Measurements from ENCODE around the gene ARPC5L. TPM values are rescaled to one million over a fixed set of nuclear protein-coding genes. Genes with fewer than 3 reads are reported as not detected.
A peak's percentile ranks its signal among the peaks of the same experiment; 100 is the strongest.

ARPC5L gene
- total and polyA plus RNA-seq, 4 donors = 27.6 to 64.6 (median 47.7) TPM

- Histone ChIP-seq H3K27me3 (ENCODE audit: control insufficient read depth in 3 of 3, insufficient read depth in 3 of 3, low read length in 2 of 3) (no peaks in the 10 kb centered on the region), H3K36me3 (ENCODE audit: control insufficient read depth in 4 of 4, insufficient read depth in 4 of 4, low read length in 4 of 4) (peaks cover 16 to 37% (median 32%) of the 10 kb centered on the region in 4 donors), H3K4me3 (no peak overlapping the region), H3K9ac (ENCODE audit: insufficient read depth in 1 of 2, low read length in 2 of 2) (no peak overlapping the region), H3K9me3 (ENCODE audit: control insufficient read depth in 4 of 4, insufficient read depth in 3 of 4, low read length in 3 of 4) (no peaks in the 10 kb centered on the region), H3K4me1 (ENCODE audit: control insufficient read depth in 5 of 5, insufficient read depth in 5 of 5, low read length in 5 of 5) (no peaks in the 10 kb centered on the region), H3K27ac (ENCODE audit: low read depth in 1 of 2, low read length in 1 of 2) (no peak overlapping the region)
- ATAC-seq (ENCODE audit: insufficient read depth, low FRiP score) (no peak), DNase-seq (no peak)
- 93% methylated on average over 6 of the region's 6 CpGs for WGBS, 2 donors
- TF ChIP-seq CTCF (IDR thresholded peaks at IDR 0.05; ENCODE audit: control extremely low read depth, extremely low read depth) = no peak
Measured at GRCh38 chr9:124897570-124898460, 35.9 kb downstream of the ARPC5L start.

GRCh38 chr9:124899845-124900244, 37.9 kb downstream of the ARPC5L start:
- DNase-seq = no peak
- WGBS, 2 donors = 89 to 92% methylated on average over 9 of the region's 9 CpGs
- no peak overlapping the region for H3K27ac ChIP-seq (ENCODE audit: low read depth in 1 of 2, low read length in 1 of 2)
- TF ChIP-seq CTCF (IDR thresholded peaks at IDR 0.05; ENCODE audit: control extremely low read depth, extremely low read depth) = no peak
- H3K4me1 ChIP-seq (ENCODE audit: control insufficient read depth in 5 of 5, insufficient read depth in 5 of 5, low read length in 5 of 5) = no peaks in the 10 kb centered on the region
- H3K36me3 ChIP-seq (ENCODE audit: control insufficient read depth in 4 of 4, insufficient read depth in 4 of 4, low read length in 4 of 4) = peaks cover 15 to 29% (median 22%) of the 10 kb centered on the region in 4 donors
- H3K9ac ChIP-seq (ENCODE audit: insufficient read depth in 1 of 2, low read length in 2 of 2) = no peak overlapping the region
- H3K27me3 ChIP-seq (ENCODE audit: control insufficient read depth in 3 of 3, insufficient read depth in 3 of 3, low read length in 2 of 3) = no peaks in the 10 kb centered on the region
- ATAC-seq (ENCODE audit: insufficient read depth, low FRiP score) = no peak
- H3K4me3 ChIP-seq = no peak overlapping the region
- H3K9me3 ChIP-seq (ENCODE audit: control insufficient read depth in 4 of 4, insufficient read depth in 3 of 4, low read length in 3 of 4) = no peaks in the 10 kb centered on the region

- TF ChIP-seq CTCF (IDR thresholded peaks at IDR 0.05; ENCODE audit: control extremely low read depth, extremely low read depth) = no peak
Measured at GRCh38 chr9:124906966-124907365, 45.0 kb downstream of the ARPC5L start.

More at GRCh38 chr9:124906966-124907365, 45.0 kb downstream of the ARPC5L start:
- no peak overlapping the region for H3K9ac ChIP-seq (ENCODE audit: insufficient read depth in 1 of 2, low read length in 2 of 2)
- peaks cover 0 to 21% (median 15%) of the 10 kb centered on the region in 4 donors for H3K36me3 ChIP-seq (ENCODE audit: control insufficient read depth in 4 of 4, insufficient read depth in 4 of 4, low read length in 4 of 4)
- H3K27me3 ChIP-seq (ENCODE audit: control insufficient read depth in 3 of 3, insufficient read depth in 3 of 3, low read length in 2 of 3) = no peaks in the 10 kb centered on the region
- no peaks in the 10 kb centered on the region for H3K9me3 ChIP-seq (ENCODE audit: control insufficient read depth in 4 of 4, insufficient read depth in 3 of 4, low read length in 3 of 4)
- ATAC-seq (ENCODE audit: insufficient read depth, low FRiP score) = no peak
- no peak overlapping the region for H3K27ac ChIP-seq (ENCODE audit: low read depth in 1 of 2, low read length in 1 of 2)
- H3K4me3 ChIP-seq = no peak overlapping the region
- DNase-seq = peak in 2 of 3 donors; percentile 20 to 30
- H3K4me1 ChIP-seq (ENCODE audit: control insufficient read depth in 5 of 5, insufficient read depth in 5 of 5, low read length in 5 of 5) = no peaks in the 10 kb centered on the region
- 63 to 64% methylated on average over 1 of the region's 1 CpG for WGBS, 2 donors
